Testis (tissue), 3 donors: ENCODE results near the gene SHF. TPM values are rescaled to one million over a fixed set of nuclear protein-coding genes. Genes with fewer than 3 reads are reported as not detected.

ENCODE experiments used
- DNase-seq: peaks from one replicate; pipeline ENCODE4 v3.0.0-alpha.2; 2019
- H3K27ac ChIP-seq, 2 donors: fragments of 200-600 bp; sonication (generic); one replicate each; pipeline ENCODE4 v1.5.1; 2019
- H3K27me3 ChIP-seq: fragments of 200-600 bp; sonication (generic); one replicate; pipeline ENCODE4 v1.5.1; 2019
- H3K36me3 ChIP-seq: fragments of 200-600 bp; sonication (generic); one replicate; pipeline ENCODE4 v1.5.1; 2017; ENCODE audit warnings: low read depth; ENCODE audit errors: missing control alignments
- H3K4me1 ChIP-seq: fragments of 200-600 bp; sonication (generic); one replicate; pipeline ENCODE4 v1.5.1; 2019
- H3K4me3 ChIP-seq, 2 donors: fragments of 200-600 bp; sonication (generic); one replicate each; pipeline ENCODE4 v1.5.1; 2017 to 2019
- H3K9me3 ChIP-seq: fragments of 200-600 bp; sonication (generic); one replicate; pipeline ENCODE4 v1.5.1; 2017
- POLR2A ChIP-seq: fragments of 450-650 bp; IDR thresholded peaks from one replicate; pipeline ENCODE4 v1.6.1; 2017; ENCODE audit warnings: antibody characterized with exemption, mild to moderate bottlenecking, moderate library complexity
- WGBS, 2 donors: methylation state at CpG; one replicate each; pipeline ENCODE4 v1.1.5; 2018; 5-methylcytosine and 5-hydroxymethylcytosine counted together
- intact Hi-C: fragments of 100-400 bp; cut with DNase I; formaldehyde crosslinking; loops from one replicate; pipeline ENCODE4 v1.15.1; 2023; ENCODE audit warnings: low total_unique reads
- polyA plus RNA-seq: library from polyadenylated mRNA; stranded (reverse); fragments of 350-450 nt; fragmentation: Illumina TruSeq; extraction: RNeasy Lipid Tissue Mini Kit (QIAGEN cat#74804); gene quantifications from one replicate; pipeline ENCODE4 v1.2.3, GENCODE V29; 2014; ENCODE audit warnings: low read depth, low replicate concordance; ENCODE audit not compliant: insufficient read depth
- total RNA-seq, 2 donors: library from RNA; depleted of rRNA; stranded (reverse); fragments of >200 nt; gene quantifications; one replicate each; pipeline ENCODE4 v1.2.3, GENCODE V29; 2016
- TF ChIP-seq, protein P1 (sequence below), 3 experiments: fragments of 450-650 bp in 2 of 3; fragments of 200-600 bp in 1 of 3; sonication (generic) in 1 of 3; IDR thresholded peaks; one replicate each; pipeline ENCODE4 v1.5.1; 2016 to 2019; ENCODE audit warnings: antibody characterized with exemption in 3 of 3, mild to moderate bottlenecking in 2 of 3, moderate library complexity in 1 of 3

The SHF gene
- total and polyA plus RNA-seq, 3 donors from 2014 or later, result 9.3 to 13.2 (median 12.7) TPM

DNA sequence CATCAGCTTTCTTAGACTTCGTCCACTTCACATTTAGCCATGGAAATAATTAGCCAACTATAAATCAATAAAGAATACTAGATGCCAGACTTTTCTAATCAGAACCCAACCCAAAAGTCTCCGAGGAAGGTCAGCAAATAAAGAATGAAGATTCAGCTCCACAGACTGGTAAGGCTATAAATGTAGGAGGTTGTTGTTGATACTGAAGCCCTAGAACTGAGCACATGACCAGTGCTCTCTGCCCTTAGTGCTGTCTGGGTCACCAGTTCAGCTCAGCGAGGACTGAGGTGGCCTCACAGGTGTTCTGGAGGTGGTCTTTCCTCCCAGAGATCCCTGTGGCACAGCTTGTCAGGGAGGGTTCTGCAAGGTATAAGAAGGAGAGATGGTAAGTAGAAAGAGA, 43.4 kb upstream of the SHF start:
- no peak overlapping the region for H3K4me3 ChIP-seq
- no peak for DNase-seq
- TF ChIP-seq, protein P1, sequence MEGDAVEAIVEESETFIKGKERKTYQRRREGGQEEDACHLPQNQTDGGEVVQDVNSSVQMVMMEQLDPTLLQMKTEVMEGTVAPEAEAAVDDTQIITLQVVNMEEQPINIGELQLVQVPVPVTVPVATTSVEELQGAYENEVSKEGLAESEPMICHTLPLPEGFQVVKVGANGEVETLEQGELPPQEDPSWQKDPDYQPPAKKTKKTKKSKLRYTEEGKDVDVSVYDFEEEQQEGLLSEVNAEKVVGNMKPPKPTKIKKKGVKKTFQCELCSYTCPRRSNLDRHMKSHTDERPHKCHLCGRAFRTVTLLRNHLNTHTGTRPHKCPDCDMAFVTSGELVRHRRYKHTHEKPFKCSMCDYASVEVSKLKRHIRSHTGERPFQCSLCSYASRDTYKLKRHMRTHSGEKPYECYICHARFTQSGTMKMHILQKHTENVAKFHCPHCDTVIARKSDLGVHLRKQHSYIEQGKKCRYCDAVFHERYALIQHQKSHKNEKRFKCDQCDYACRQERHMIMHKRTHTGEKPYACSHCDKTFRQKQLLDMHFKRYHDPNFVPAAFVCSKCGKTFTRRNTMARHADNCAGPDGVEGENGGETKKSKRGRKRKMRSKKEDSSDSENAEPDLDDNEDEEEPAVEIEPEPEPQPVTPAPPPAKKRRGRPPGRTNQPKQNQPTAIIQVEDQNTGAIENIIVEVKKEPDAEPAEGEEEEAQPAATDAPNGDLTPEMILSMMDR (IDR thresholded peaks at IDR 0.05), result no peak
- TF ChIP-seq POLR2A, result no peak
- intact Hi-C loops, result no loop called here
- H3K36me3 ChIP-seq, result no peaks in the 10 kb centered on the region
- WGBS, 2 donors, result 57 to 69% methylated on average over 3 of the region's 3 CpGs
- no peaks in the 10 kb centered on the region for H3K27me3 ChIP-seq
- H3K9me3 ChIP-seq, result no peaks in the 10 kb centered on the region
- H3K27ac ChIP-seq, result no peak overlapping the region
- H3K4me1 ChIP-seq, result no peaks in the 10 kb centered on the region

DNA sequence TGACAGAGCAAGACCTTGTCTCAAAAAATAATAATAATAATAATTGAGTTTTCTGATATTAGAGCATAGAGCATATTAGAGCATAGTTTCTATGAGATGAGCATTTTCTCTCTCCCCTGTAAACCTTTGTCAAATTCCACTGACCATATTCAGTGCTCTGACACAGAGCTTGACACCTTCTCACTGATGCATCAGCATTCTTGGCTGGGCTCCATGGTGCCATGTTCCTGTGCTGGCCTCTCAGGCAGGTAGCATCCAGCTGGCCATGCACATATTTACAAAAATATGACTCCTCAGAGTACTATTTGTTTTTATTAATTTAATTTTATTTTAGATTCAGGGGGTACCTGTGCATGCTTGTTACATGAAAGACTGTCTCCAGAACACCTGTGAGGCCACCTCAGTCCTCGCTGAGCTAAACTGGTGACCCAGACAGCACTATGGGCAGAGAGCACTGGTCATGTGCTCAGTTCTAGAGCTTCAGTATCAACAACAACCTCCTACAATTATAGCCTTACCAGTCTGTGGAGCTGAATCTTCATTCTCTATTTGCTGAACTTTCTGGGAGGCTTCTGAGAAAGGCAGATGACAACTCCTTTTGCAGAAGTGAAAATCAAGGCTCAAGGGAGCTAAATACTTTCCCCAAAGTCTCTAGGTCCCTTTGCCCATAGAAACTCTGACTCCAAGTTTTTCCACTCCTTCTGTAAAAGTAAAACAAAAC, 42.6 kb upstream of the SHF start:
- no peak for DNase-seq
- TF ChIP-seq POLR2A, result no peak
- TF ChIP-seq, protein P1 (IDR thresholded peaks at IDR 0.05), result no peak
- WGBS, 2 donors, result 0% methylated on average over 1 of the region's 1 CpG

DNA sequence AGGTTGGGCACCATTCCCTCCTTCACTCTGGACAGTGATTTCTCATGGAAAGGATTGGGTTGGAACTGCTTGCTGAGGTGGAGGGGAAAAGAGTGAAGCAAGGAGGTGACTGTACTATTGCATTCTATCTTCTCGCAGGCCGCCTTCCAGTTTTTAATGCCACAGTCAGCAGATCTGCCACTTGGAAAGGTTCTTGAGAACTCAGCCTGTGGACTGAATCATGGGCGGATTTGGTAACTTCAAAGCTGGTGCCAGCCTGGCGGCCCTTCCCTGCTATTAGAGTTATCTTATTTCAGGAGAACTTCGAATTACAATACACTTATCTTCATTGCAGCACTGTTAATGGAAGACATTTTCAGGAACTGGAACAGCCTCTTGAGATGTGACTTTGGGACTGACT, 41.2 kb upstream of the SHF start:
- intact Hi-C loops, result no loop called here
- TF ChIP-seq POLR2A, result no peak
- TF ChIP-seq, protein P1 (IDR thresholded peaks at IDR 0.05), result no peak
- Histone ChIP-seq H3K4me1 (no peaks in the 10 kb centered on the region), H3K36me3 (no peaks in the 10 kb centered on the region), H3K27ac (no peak overlapping the region), H3K4me3 (no peak overlapping the region), H3K9me3 (no peaks in the 10 kb centered on the region), H3K27me3 (no peaks in the 10 kb centered on the region)
- WGBS, 2 donors, result 66 to 82% methylated on average over 5 of the region's 5 CpGs
- no peak for DNase-seq

More for the DNA sequence above, 42.6 kb upstream of the SHF start:
- Histone ChIP-seq H3K4me3 (no peak overlapping the region), H3K36me3 (no peaks in the 10 kb centered on the region), H3K4me1 (no peaks in the 10 kb centered on the region), H3K27me3 (no peaks in the 10 kb centered on the region), H3K27ac (no peak overlapping the region), H3K9me3 (no peaks in the 10 kb centered on the region)
- intact Hi-C loops, result no loop called here

DNA sequence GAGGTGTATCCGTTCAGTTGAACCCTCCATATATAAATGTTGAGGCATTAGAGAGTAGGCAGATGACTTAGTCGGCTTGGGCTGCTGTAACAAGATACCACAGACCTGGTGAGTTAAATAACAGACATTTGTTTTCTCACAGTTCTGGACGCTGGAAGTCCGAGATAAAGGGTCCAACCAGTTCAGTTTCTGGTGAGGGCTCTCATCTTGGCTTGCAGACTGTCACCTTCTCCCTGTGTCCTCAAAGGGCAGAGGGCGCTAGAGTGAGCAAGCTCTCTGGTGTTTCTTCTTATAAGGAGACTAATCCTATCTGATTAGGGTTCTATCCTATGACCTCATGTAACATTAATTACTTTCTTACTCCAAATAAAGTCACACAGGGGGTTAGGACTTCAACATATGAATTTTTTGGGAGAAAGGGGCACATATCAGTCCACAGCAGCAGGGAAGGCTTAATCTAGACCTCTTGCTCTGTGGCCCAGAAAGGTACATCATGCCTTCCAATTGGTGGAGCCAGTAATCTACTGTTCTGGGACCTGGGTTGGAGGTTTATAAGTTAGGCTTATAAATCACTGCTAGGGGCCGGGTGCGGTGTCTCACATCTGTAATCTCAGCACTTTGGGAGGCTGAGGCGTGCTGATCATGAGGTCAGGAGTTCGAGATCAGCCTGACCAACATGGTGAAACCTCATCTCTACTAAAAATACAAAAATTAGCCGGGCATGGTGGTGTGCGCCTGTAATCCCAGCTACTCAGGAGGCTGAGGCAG, 37.9 kb upstream of the SHF start:
- Histone ChIP-seq H3K4me1 (no peaks in the 10 kb centered on the region), H3K27ac (no peak overlapping the region), H3K27me3 (no peaks in the 10 kb centered on the region), H3K36me3 (no peaks in the 10 kb centered on the region), H3K9me3 (no peaks in the 10 kb centered on the region), H3K4me3 (no peak overlapping the region)
- no peak for DNase-seq
- 77 to 79% methylated on average over 10 to 11 of the region's 11 CpGs for WGBS, 2 donors
- TF ChIP-seq, protein P1 (IDR thresholded peaks at IDR 0.05), result no peak
- TF ChIP-seq POLR2A, result no peak
- intact Hi-C loops, result no loop called here
